Measurements from ENCODE around the gene CCDC38.
"Not testable (repeated sequence)": the region's sequence is repeated elsewhere in the genome, so short reads cannot be mapped to it uniquely, and the experiment has no call there.

The CCDC38 gene

DNA sequence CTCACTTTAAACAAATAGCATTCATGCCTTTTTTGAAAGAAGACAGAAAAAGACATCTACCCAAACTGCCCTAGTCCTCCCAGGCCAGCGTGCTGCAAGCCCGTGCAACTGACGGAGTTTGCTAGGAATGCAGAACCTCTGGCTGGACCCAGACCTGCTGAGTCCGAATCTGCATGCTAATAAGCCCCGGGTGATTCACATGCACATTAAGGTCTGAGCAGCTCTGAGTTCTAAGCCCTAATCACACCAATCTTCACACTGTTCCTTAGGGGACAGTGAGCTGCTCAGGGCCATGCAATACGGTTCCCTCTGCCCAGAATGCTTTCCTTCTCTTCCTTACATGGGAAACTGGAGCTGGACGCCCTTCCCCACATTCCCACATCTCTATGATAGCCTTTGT is 28.5 kb upstream of the CCDC38 start:
- no peak overlapping the region for H3K4me3 ChIP-seq (ENCODE audit: low read length in 2 of 2)
- no peaks in the 10 kb centered on the region for H3K9me3 ChIP-seq (replicated peaks in 1 of 2; ENCODE audit: control insufficient read depth in 2 of 2, insufficient read depth in 1 of 2, low read depth in 1 of 2, low read length in 2 of 2)
- no peaks in the 10 kb centered on the region for H3K36me3 ChIP-seq (replicated peaks in 1 of 2; ENCODE audit: control insufficient read depth in 2 of 2, insufficient read depth in 2 of 2, low read length in 2 of 2)
- peaks cover 0 to 6% (median 2%) of the 10 kb centered on the region in 3 experiments for H3K27me3 ChIP-seq (ENCODE audit: control insufficient read depth in 3 of 3, insufficient read depth in 3 of 3, low read depth in 1 of 3, low read length in 3 of 3)
- H2AK5ac ChIP-seq (ENCODE audit: low read depth, low read length) = no peak overlapping the region
- H3K27ac ChIP-seq (replicated peaks; ENCODE audit: low read length) = no peak overlapping the region
- no peak overlapping the region for H2BK12ac ChIP-seq (ENCODE audit: low read length)
- no peak overlapping the region for H3K9ac ChIP-seq (ENCODE audit: low read depth, low read length, poor library complexity)
- H3K14ac ChIP-seq (ENCODE audit: low read length) = no peak overlapping the region
- no peak overlapping the region for H4K91ac ChIP-seq (ENCODE audit: low read depth, low read length, poor library complexity)
- H3K79me1 ChIP-seq (ENCODE audit: low read depth, low read length) = no peaks in the 10 kb centered on the region
- H2BK120ac ChIP-seq (ENCODE audit: low read depth, low read length) = no peak overlapping the region
- no peak overlapping the region for H3K4me2 ChIP-seq (ENCODE audit: insufficient read depth, low read length, poor library complexity, severe bottlenecking)
- no peak overlapping the region for H4K8ac ChIP-seq (ENCODE audit: low read depth, low read length)
- no CpG with 5 or more reads among the region's 7 CpGs for WGBS, 2 donors (ENCODE audit: extremely low coverage in 2 of 2, insufficient read length in 2 of 2, insufficient replicate concordance in 1 of 2)
- H3K4me1 ChIP-seq (ENCODE audit: control insufficient read depth in 2 of 2, insufficient read depth in 1 of 2, low read depth in 1 of 2, low read length in 2 of 2) = peaks cover 0 to 2% of the 10 kb centered on the region in 2 donors
- H2BK5ac ChIP-seq (ENCODE audit: low read length) = no peak overlapping the region
- DNase-seq (ENCODE audit: low spot score) = no peak
- H2BK15ac ChIP-seq (ENCODE audit: low read length) = no peak overlapping the region
- H3K18ac ChIP-seq (ENCODE audit: low read length) = peak overlapping the region; percentile 67
- H3K4ac ChIP-seq (ENCODE audit: low read length) = no peak overlapping the region
- no peak overlapping the region for H3K23ac ChIP-seq (ENCODE audit: low read depth, low read length, poor library complexity)
- H2AFZ ChIP-seq (ENCODE audit: low read length) = peak overlapping the region; percentile 25

GRCh38 chr12:95969116-95969515 is 26.7 kb upstream of the CCDC38 start:
- H2BK120ac ChIP-seq (ENCODE audit: low read depth, low read length); H3K4ac ChIP-seq (ENCODE audit: low read length); H2BK15ac ChIP-seq (ENCODE audit: low read length); H4K8ac ChIP-seq (ENCODE audit: low read depth, low read length); H4K91ac ChIP-seq (ENCODE audit: low read depth, low read length, poor library complexity); H3K36me3 ChIP-seq (replicated peaks in 1 of 2; ENCODE audit: control insufficient read depth in 2 of 2, insufficient read depth in 2 of 2, low read length in 2 of 2); H2AFZ ChIP-seq (ENCODE audit: low read length); H2BK5ac ChIP-seq (ENCODE audit: low read length); H3K9ac ChIP-seq (ENCODE audit: low read depth, low read length, poor library complexity); H3K9me3 ChIP-seq (replicated peaks in 1 of 2; ENCODE audit: control insufficient read depth in 2 of 2, insufficient read depth in 1 of 2, low read depth in 1 of 2, low read length in 2 of 2); H3K79me1 ChIP-seq (ENCODE audit: low read depth, low read length); H3K27me3 ChIP-seq (ENCODE audit: control insufficient read depth in 3 of 3, insufficient read depth in 3 of 3, low read depth in 1 of 3, low read length in 3 of 3); H3K4me2 ChIP-seq (ENCODE audit: insufficient read depth, low read length, poor library complexity, severe bottlenecking); H3K23ac ChIP-seq (ENCODE audit: low read depth, low read length, poor library complexity); H2BK12ac ChIP-seq (ENCODE audit: low read length); H3K14ac ChIP-seq (ENCODE audit: low read length); DNase-seq (ENCODE audit: low spot score); H3K18ac ChIP-seq (ENCODE audit: low read length); H3K27ac ChIP-seq (replicated peaks; ENCODE audit: low read length); H3K4me3 ChIP-seq (ENCODE audit: low read length in 2 of 2); H2AK5ac ChIP-seq (ENCODE audit: low read depth, low read length); H3K4me1 ChIP-seq (ENCODE audit: control insufficient read depth in 2 of 2, insufficient read depth in 1 of 2, low read depth in 1 of 2, low read length in 2 of 2): not testable (repeated sequence)
- WGBS, 2 donors (ENCODE audit: extremely low coverage in 2 of 2, insufficient read length in 2 of 2, insufficient replicate concordance in 1 of 2) = no CpG with 5 or more reads among the region's 28 CpGs

GRCh38 chr12:95967301-95967700 is 24.9 kb upstream of the CCDC38 start:
- no peak overlapping the region for H2AK5ac ChIP-seq (ENCODE audit: low read depth, low read length)
- DNase-seq (ENCODE audit: low spot score) = no peak
- peaks cover 0 to 2% of the 10 kb centered on the region in 2 donors for H3K4me1 ChIP-seq (ENCODE audit: control insufficient read depth in 2 of 2, insufficient read depth in 1 of 2, low read depth in 1 of 2, low read length in 2 of 2)
- H3K14ac ChIP-seq (ENCODE audit: low read length) = no peak overlapping the region
- no peaks in the 10 kb centered on the region for H3K79me1 ChIP-seq (ENCODE audit: low read depth, low read length)
- WGBS, 2 donors (ENCODE audit: extremely low coverage in 2 of 2, insufficient read length in 2 of 2, insufficient replicate concordance in 1 of 2) = no CpG with 5 or more reads among the region's 2 CpGs
- H3K9ac ChIP-seq (ENCODE audit: low read depth, low read length, poor library complexity) = no peak overlapping the region
- no peak overlapping the region for H3K18ac ChIP-seq (ENCODE audit: low read length)
- no peak overlapping the region for H3K4me2 ChIP-seq (ENCODE audit: insufficient read depth, low read length, poor library complexity, severe bottlenecking)
- no peak overlapping the region for H2BK15ac ChIP-seq (ENCODE audit: low read length)
- H2BK5ac ChIP-seq (ENCODE audit: low read length) = no peak overlapping the region
- no peak overlapping the region for H3K4me3 ChIP-seq (ENCODE audit: low read length in 2 of 2)
- H4K91ac ChIP-seq (ENCODE audit: low read depth, low read length, poor library complexity) = no peak overlapping the region
- H3K4ac ChIP-seq (ENCODE audit: low read length) = no peak overlapping the region
- peaks cover 0 to 6% (median 2%) of the 10 kb centered on the region in 3 experiments for H3K27me3 ChIP-seq (ENCODE audit: control insufficient read depth in 3 of 3, insufficient read depth in 3 of 3, low read depth in 1 of 3, low read length in 3 of 3)
- H2AFZ ChIP-seq (ENCODE audit: low read length) = no peak overlapping the region
- H3K23ac ChIP-seq (ENCODE audit: low read depth, low read length, poor library complexity) = no peak overlapping the region
- H3K36me3 ChIP-seq (replicated peaks in 1 of 2; ENCODE audit: control insufficient read depth in 2 of 2, insufficient read depth in 2 of 2, low read length in 2 of 2) = no peaks in the 10 kb centered on the region
- no peaks in the 10 kb centered on the region for H3K9me3 ChIP-seq (replicated peaks in 1 of 2; ENCODE audit: control insufficient read depth in 2 of 2, insufficient read depth in 1 of 2, low read depth in 1 of 2, low read length in 2 of 2)
- H2BK12ac ChIP-seq (ENCODE audit: low read length) = no peak overlapping the region
- no peak overlapping the region for H2BK120ac ChIP-seq (ENCODE audit: low read depth, low read length)
- H3K27ac ChIP-seq (replicated peaks; ENCODE audit: low read length) = no peak overlapping the region
- H4K8ac ChIP-seq (ENCODE audit: low read depth, low read length) = no peak overlapping the region

DNA sequence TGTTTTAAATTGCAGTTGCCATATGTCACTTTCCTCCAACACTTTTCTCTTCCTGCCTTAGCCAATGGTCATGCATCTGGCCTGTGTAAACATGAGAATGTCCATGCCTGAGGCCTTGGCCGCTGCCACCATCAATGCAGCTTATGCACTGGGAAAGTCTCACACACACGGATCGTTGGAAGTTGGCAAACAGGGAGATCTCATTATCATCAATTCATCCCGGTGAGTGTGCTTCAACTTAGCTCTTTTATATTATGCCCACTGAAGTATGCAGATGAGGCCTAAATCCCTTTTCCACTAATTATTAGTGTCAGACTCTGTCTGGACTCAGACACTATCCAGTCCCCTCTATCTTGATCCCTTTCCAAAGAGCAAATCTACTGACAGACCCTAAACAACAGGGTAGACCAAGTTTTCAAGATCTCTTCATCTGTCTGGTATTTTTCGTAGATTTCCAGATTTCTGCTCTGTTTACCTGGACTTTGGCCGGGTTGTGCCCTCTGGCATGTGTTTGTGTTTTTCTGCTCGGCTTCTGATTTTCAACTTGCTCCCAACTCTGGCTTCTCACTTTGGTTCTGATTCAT is 24.0 kb upstream of the CCDC38 start:
- Histone ChIP-seq H3K4me1 (ENCODE audit: control insufficient read depth in 2 of 2, insufficient read depth in 1 of 2, low read depth in 1 of 2, low read length in 2 of 2) (peaks cover 0 to 4% of the 10 kb centered on the region in 2 donors), H3K4me2 (ENCODE audit: insufficient read depth, low read length, poor library complexity, severe bottlenecking) (no peak overlapping the region), H2AFZ (ENCODE audit: low read length) (no peak overlapping the region), H3K36me3 (replicated peaks in 1 of 2; ENCODE audit: control insufficient read depth in 2 of 2, insufficient read depth in 2 of 2, low read length in 2 of 2) (no peaks in the 10 kb centered on the region), H3K4me3 (ENCODE audit: low read length in 2 of 2) (no peak overlapping the region), H3K9me3 (replicated peaks in 1 of 2; ENCODE audit: control insufficient read depth in 2 of 2, insufficient read depth in 1 of 2, low read depth in 1 of 2, low read length in 2 of 2) (no peaks in the 10 kb centered on the region), H2BK12ac (ENCODE audit: low read length) (no peak overlapping the region), H4K8ac (ENCODE audit: low read depth, low read length) (no peak overlapping the region), H2BK5ac (ENCODE audit: low read length) (no peak overlapping the region), H3K27ac (replicated peaks; ENCODE audit: low read length) (no peak overlapping the region), H3K23ac (ENCODE audit: low read depth, low read length, poor library complexity) (no peak overlapping the region), H3K79me1 (ENCODE audit: low read depth, low read length) (no peaks in the 10 kb centered on the region), H3K14ac (ENCODE audit: low read length) (no peak overlapping the region), H3K4ac (ENCODE audit: low read length) (no peak overlapping the region), H2BK15ac (ENCODE audit: low read length) (no peak overlapping the region), H2AK5ac (ENCODE audit: low read depth, low read length) (no peak overlapping the region), H2BK120ac (ENCODE audit: low read depth, low read length) (no peak overlapping the region), H4K91ac (ENCODE audit: low read depth, low read length, poor library complexity) (no peak overlapping the region), H3K27me3 (ENCODE audit: control insufficient read depth in 3 of 3, insufficient read depth in 3 of 3, low read depth in 1 of 3, low read length in 3 of 3) (peaks cover 0 to 9% (median 0%) of the 10 kb centered on the region in 3 experiments), H3K18ac (ENCODE audit: low read length) (no peak overlapping the region), H3K9ac (ENCODE audit: low read depth, low read length, poor library complexity) (no peak overlapping the region)
- DNase-seq (ENCODE audit: low spot score) = no peak
- WGBS, 2 donors (ENCODE audit: extremely low coverage in 2 of 2, insufficient read length in 2 of 2, insufficient replicate concordance in 1 of 2) = no CpG with 5 or more reads among the region's 7 CpGs

Data from neuronal stem cell (in vitro differentiated cells).